ENCODE data around the gene CRKL.

Gene CRKL

DNA sequence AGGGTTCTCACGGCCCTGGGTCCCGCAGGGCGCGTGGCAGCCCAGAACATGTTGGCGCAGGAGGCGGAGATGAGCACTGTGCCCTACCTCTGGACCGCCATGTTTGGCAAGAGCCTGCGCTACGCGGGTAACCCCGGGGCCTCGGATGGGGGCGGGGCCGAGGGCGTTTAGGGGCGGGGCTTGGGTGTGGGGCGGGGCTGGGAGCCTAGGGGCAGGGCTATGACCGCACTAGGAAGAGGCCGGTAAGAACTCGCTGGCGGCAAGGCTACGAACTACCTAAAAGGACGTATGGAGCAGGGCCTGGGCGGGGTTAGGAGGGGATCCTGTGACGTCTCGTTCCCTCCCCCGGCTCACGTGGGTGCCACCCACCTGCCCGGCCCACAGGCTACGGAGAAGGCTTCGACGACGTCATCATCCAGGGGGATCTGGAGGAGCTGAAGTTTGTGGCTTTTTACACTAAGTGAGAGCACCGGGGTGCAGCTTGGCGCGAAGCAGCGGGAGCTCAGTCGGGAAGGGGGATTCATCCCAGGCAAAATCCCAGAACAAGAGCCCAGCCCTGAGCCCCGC lies 62.1 kb downstream of the CRKL start (continued):
- TF ChIP-seq KLF8 (tag by site-specific recombination; IDR thresholded peaks at IDR 0.05) (peak; percentile 28; the same call in 1 of the 2 replicates), ZNF768 (tag by site-specific recombination; IDR thresholded peaks at IDR 0.05) (no peak)

DNA sequence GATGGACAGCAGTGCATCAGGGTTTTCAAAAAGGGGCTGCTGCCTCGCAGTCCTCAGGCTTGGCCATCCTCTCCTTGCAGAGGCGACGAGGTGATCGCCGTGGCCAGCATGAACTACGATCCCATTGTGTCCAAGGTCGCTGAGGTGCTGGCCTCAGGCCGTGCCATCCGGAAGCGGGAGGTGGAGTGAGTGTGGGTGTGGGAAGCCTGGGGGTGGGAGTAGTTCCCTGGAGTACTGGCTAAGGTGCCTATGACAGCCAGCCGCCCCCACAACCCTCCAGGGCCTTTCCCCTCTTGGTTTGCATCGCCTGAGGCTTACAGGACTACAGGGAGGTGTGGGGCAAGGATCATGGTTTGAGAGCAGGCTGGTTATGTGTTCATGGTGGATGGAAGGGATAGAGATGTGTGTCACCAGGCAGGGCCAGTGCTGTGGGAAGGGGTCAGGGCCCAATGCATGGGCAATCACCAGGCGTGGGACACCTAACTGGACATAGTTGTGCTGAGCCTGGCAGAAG lies 62.8 kb downstream of the CRKL start:
- ChIA-PET POLR2A (interaction anchor here (0.8 to 3.7 kb wide), 2 partner anchors 8 to 21 kb away, joined by 3 to 80 read pairs; partner anchors contain the start of gene THAP7), CTCF (interaction anchor here (0.6 kb wide), 1 partner anchor 70 kb away, joined by 5 read pairs; no protein-coding TSS in a partner anchor)
- TF ChIP-seq ZNF341 (tag by site-specific recombination; IDR thresholded peaks at IDR 0.05; ENCODE audit: low read depth), result no peak
- TF ChIP-seq ZFHX2 (tag by site-specific recombination; conservative IDR thresholded peaks at IDR 0.05), result peak; percentile 81
- no peak for TF ChIP-seq ZNF335 (tag by site-specific recombination; conservative IDR thresholded peaks at IDR 0.05)
- peak; percentile 91 for TF ChIP-seq EGR2 (tag by site-specific recombination; IDR thresholded peaks at IDR 0.05; ENCODE audit: low read depth)
- TF ChIP-seq, protein P1, sequence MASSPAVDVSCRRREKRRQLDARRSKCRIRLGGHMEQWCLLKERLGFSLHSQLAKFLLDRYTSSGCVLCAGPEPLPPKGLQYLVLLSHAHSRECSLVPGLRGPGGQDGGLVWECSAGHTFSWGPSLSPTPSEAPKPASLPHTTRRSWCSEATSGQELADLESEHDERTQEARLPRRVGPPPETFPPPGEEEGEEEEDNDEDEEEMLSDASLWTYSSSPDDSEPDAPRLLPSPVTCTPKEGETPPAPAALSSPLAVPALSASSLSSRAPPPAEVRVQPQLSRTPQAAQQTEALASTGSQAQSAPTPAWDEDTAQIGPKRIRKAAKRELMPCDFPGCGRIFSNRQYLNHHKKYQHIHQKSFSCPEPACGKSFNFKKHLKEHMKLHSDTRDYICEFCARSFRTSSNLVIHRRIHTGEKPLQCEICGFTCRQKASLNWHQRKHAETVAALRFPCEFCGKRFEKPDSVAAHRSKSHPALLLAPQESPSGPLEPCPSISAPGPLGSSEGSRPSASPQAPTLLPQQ (tag by site-specific recombination; IDR thresholded peaks at IDR 0.05), result no peak
- TF ChIP-seq ZNF501 (tag by site-specific recombination; IDR thresholded peaks at IDR 0.05), result no peak
- no peak for TF ChIP-seq ZNF560 (tag by site-specific recombination; IDR thresholded peaks at IDR 0.05; ENCODE audit: borderline replicate concordance)
- TF ChIP-seq BCL11B (tag by site-specific recombination; IDR thresholded peaks at IDR 0.05; ENCODE audit: low read depth), result peak; percentile 46; the same call in 1 of the 2 replicates
- no peak for TF ChIP-seq ZNF707 (tag by site-specific recombination; IDR thresholded peaks at IDR 0.05)
- Histone ChIP-seq H3K4me3 (ENCODE audit: low read depth, low read length) (no peak overlapping the region), H3K36me3 (ENCODE audit: control insufficient read depth in 2 of 2, insufficient read depth in 1 of 2, low read length in 2 of 2) (peaks cover 0 to 15% of the 10 kb centered on the region in 2 experiments; a peak in 1 of 3 replicates), H3K4me1 (ENCODE audit: control insufficient read depth, insufficient read depth, low read length) (no peaks in the 10 kb centered on the region), H3K27ac (ENCODE audit: extremely low read depth, low read depth, low read length) (no peak overlapping the region), H3K9me3 (ENCODE audit: control insufficient read depth, insufficient read depth, low read depth, low read length) (no peaks in the 10 kb centered on the region)

DNA sequence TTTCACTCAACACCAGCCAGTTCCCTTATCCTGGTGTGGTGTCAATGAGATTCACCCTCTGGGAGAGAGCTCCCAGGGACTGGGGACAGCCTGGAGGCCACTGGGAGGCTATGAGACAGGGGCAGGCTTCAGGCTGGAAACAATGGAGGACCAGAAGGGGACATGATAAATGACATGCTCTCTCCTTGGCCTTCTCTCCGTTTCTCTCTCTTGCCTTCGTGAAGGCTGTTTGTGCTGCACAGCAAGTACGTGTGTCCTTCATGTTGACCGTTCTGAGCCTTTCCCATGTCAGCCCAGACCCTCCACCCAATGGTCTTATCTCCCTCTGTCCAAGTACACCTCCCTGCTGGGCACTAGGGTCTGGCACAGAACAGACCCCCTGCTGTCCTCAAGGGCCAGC lies 63.3 kb downstream of the CRKL start:
- TF ChIP-seq ZIC2 (tag by site-specific recombination; IDR thresholded peaks at IDR 0.05) (peak; percentile 67), ZNF473 (tag by site-specific recombination; IDR thresholded peaks at IDR 0.05) (no peak)
- H3K36me3 ChIP-seq (ENCODE audit: control insufficient read depth in 2 of 2, insufficient read depth in 1 of 2, low read length in 2 of 2), result peaks cover 0 to 19% of the 10 kb centered on the region in 2 experiments; a peak in 1 of 3 replicates
- no peak overlapping the region for H3K27ac ChIP-seq (ENCODE audit: extremely low read depth, low read depth, low read length)
- ChIA-PET POLR2A (interaction anchor here (0.7 to 3.7 kb wide), 2 partner anchors 20 to 30 kb away, joined by 3 to 80 read pairs; partner anchors contain the start of gene THAP7), CTCF (interaction anchor here (0.6 to 3.2 kb wide), 2 partner anchors 19 to 70 kb away, joined by 5 to 14 read pairs; no protein-coding TSS in a partner anchor)
- H3K4me3 ChIP-seq (ENCODE audit: low read depth, low read length), result no peak overlapping the region
- H3K4me1 ChIP-seq (ENCODE audit: control insufficient read depth, insufficient read depth, low read length), result no peaks in the 10 kb centered on the region
- no peaks in the 10 kb centered on the region for H3K9me3 ChIP-seq (ENCODE audit: control insufficient read depth, insufficient read depth, low read depth, low read length)

GRCh38 chr22:20980938-20981722 lies 63.9 kb downstream of the CRKL start:
- Histone ChIP-seq H3K36me3 (ENCODE audit: control insufficient read depth in 2 of 2, insufficient read depth in 1 of 2, low read length in 2 of 2) (peaks cover under 1 to 25% of the 10 kb centered on the region in 2 experiments; a peak in 2 of 3 replicates), H3K4me1 (ENCODE audit: control insufficient read depth, insufficient read depth, low read length) (no peaks in the 10 kb centered on the region), H3K27ac (ENCODE audit: extremely low read depth, low read depth, low read length) (peak overlapping the region; percentile 62), H3K4me3 (ENCODE audit: low read depth, low read length) (peak overlapping the region; percentile 78), H3K9me3 (ENCODE audit: control insufficient read depth, insufficient read depth, low read depth, low read length) (no peaks in the 10 kb centered on the region)
- CTCF ChIA-PET, result interaction anchor here (0.6 to 3.2 kb wide), 6 partner anchors 10 to 190 kb away, joined by 3 to 14 read pairs (median 6); partner anchors contain the start of gene AIFM3
- POLR2A ChIA-PET, result interaction anchor here (0.7 to 3.7 kb wide), 8 partner anchors 9 to 95 kb away, joined by 3 to 80 read pairs (median 20); partner anchors contain the start of gene THAP7
- TF ChIP-seq ZNF449 (tag by site-specific recombination; IDR thresholded peaks at IDR 0.05), result no peak
- TF ChIP-seq, protein P2, sequence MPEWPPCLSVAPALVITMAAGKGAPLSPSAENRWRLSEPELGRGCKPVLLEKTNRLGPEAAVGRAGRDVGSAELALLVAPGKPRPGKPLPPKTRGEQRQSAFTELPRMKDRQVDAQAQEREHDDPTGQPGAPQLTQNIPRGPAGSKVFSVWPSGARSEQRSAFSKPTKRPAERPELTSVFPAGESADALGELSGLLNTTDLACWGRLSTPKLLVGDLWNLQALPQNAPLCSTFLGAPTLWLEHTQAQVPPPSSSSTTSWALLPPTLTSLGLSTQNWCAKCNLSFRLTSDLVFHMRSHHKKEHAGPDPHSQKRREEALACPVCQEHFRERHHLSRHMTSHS (tag by site-specific recombination; IDR thresholded peaks at IDR 0.05), result no peak
- TF ChIP-seq ZNF37A (tag by site-specific recombination; IDR thresholded peaks at IDR 0.05), result no peak
- TF ChIP-seq GLIS2 (tag by site-specific recombination; IDR thresholded peaks at IDR 0.05), result peak; percentile 25; the same call in 1 of the 2 replicates
- TF ChIP-seq ZNF157 (tag by site-specific recombination; IDR thresholded peaks at IDR 0.05), result no peak
- peak; percentile 48 for TF ChIP-seq GLIS1 (tag by site-specific recombination; IDR thresholded peaks at IDR 0.05)
- no peak for TF ChIP-seq ZNF426 (tag by site-specific recombination; IDR thresholded peaks at IDR 0.05)
- no peak for TF ChIP-seq ZNF223 (tag by site-specific recombination; IDR thresholded peaks at IDR 0.05)
- no peak for TF ChIP-seq ZNF2 (tag by site-specific recombination; IDR thresholded peaks at IDR 0.05)

All from HEK293 (cell line).